PC-9 (cell line): ENCODE results near the gene FNIP2.

ENCODE experiments used
- EZH2 ChIP-seq: fragments of 200-600 bp; sonication (generic); IDR thresholded peaks from 2 replicates; pipeline ENCODE4 v1.8.0; 2017; ENCODE audit warnings: antibody characterized with exemption, low read depth
- TF ChIP-seq, protein P1 (sequence below): fragments of 200-600 bp; sonication (generic); conservative IDR thresholded peaks from 2 replicates; pipeline ENCODE4 v1.6.1; 2017; ENCODE audit warnings: mixed run types, antibody characterized with exemption, mild to moderate bottlenecking, moderate library complexity

DNA sequence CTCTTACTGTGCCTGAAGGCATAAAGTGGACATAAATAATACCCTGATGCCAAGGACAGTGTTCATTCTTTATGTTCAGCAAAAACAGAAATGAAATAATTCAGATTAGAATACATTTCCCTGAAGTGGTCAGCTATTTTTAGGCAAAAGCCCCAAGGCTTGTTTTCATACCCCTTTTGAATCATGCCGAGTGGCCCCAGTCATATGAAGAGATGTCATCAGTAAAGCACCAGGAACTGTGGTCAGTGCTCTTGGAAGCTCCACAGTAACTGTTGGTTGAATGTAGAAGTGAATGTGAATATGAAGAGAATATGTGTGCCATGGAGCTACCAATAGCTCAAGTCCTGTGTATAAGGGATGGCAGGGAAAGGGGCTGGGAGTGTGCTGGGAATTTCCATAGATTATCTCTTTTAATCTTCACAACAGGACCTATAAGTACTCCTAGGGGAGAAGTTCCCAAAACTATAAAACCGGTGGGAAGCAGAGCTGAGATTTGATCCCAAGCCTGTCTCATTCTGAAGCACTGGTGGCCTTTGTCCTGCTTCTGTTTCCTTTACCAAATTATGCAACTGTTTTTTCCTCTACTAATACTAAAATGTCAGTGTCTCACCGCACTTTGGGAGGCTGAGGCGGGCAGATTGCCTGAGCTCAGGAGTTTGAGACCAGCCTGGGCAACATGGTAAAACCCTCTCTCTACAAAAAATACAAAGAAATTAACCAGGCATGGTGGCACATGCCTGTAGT lies 52.6 kb downstream of the FNIP2 start:
- TF ChIP-seq, protein P1, sequence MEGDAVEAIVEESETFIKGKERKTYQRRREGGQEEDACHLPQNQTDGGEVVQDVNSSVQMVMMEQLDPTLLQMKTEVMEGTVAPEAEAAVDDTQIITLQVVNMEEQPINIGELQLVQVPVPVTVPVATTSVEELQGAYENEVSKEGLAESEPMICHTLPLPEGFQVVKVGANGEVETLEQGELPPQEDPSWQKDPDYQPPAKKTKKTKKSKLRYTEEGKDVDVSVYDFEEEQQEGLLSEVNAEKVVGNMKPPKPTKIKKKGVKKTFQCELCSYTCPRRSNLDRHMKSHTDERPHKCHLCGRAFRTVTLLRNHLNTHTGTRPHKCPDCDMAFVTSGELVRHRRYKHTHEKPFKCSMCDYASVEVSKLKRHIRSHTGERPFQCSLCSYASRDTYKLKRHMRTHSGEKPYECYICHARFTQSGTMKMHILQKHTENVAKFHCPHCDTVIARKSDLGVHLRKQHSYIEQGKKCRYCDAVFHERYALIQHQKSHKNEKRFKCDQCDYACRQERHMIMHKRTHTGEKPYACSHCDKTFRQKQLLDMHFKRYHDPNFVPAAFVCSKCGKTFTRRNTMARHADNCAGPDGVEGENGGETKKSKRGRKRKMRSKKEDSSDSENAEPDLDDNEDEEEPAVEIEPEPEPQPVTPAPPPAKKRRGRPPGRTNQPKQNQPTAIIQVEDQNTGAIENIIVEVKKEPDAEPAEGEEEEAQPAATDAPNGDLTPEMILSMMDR, result no peak
- TF ChIP-seq EZH2, result no peak
